ENCODE results near the gene FAM114A1. TPM values are rescaled to one million over a fixed set of nuclear protein-coding genes. Genes with fewer than 3 reads are reported as not detected.

FAM114A1 gene
- total RNA-seq, 1 donor from 2014 or later: 7.4 TPM

DNA sequence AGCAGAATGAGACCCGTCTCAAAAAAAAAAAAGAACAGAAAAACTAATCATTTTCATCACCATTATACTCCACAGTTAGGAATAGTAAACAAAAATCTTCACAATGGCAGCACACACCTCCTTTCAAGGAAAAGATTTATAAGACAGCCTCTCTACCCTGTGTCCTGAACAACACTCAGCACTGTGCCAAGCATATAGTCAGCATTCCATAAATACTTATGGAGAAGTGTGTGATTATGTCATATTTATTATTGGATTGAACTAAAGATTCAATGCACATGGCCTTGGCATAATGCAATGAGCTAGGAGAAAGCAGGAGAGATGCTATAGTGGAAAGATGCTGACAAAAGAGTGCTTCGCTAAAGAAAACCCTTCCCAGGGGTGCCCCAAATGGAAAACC is 52.6 kb downstream of the FAM114A1 start:
- Mint-ChIP-seq H3K27me3 (ENCODE audit: insufficient read depth, low read depth) (no peaks in the 10 kb centered on the region), H3K4me3 (no peak overlapping the region), H3K9me3 (no peaks in the 10 kb centered on the region), H3K4me1 (peaks cover 28% of the 10 kb centered on the region), H3K27ac (no peak overlapping the region), H3K36me3 (peaks cover 2% of the 10 kb centered on the region)
- Histone ChIP-seq H3K79me2 (ENCODE audit: low read depth) (no peaks in the 10 kb centered on the region), H2AFZ (replicated peaks) (no peak overlapping the region), H3K4me2 (no peak overlapping the region), H3K27me3 (no peaks in the 10 kb centered on the region), H3K36me3 (no peaks in the 10 kb centered on the region), H4K20me1 (ENCODE audit: low read depth) (no peaks in the 10 kb centered on the region), H3K9ac (no peak overlapping the region), H3K4me1 (peaks cover 11% of the 10 kb centered on the region), H3K4me3 (no peak overlapping the region), H3K9me3 (ENCODE audit: low read depth) (no peaks in the 10 kb centered on the region), H3F3A (ENCODE audit: low read depth) (no peaks in the 10 kb centered on the region), H3K27ac (no peak overlapping the region)
- no peak for DNase-seq (ENCODE audit: low spot score)
- TF ChIP-seq, protein P1, sequence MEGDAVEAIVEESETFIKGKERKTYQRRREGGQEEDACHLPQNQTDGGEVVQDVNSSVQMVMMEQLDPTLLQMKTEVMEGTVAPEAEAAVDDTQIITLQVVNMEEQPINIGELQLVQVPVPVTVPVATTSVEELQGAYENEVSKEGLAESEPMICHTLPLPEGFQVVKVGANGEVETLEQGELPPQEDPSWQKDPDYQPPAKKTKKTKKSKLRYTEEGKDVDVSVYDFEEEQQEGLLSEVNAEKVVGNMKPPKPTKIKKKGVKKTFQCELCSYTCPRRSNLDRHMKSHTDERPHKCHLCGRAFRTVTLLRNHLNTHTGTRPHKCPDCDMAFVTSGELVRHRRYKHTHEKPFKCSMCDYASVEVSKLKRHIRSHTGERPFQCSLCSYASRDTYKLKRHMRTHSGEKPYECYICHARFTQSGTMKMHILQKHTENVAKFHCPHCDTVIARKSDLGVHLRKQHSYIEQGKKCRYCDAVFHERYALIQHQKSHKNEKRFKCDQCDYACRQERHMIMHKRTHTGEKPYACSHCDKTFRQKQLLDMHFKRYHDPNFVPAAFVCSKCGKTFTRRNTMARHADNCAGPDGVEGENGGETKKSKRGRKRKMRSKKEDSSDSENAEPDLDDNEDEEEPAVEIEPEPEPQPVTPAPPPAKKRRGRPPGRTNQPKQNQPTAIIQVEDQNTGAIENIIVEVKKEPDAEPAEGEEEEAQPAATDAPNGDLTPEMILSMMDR (IDR thresholded peaks at IDR 0.05): no peak
- TF ChIP-seq EZH2 (IDR thresholded peaks at IDR 0.05) (no peak), EZH2phosphoT487 (IDR thresholded peaks at IDR 0.05) (no peak)

DNA sequence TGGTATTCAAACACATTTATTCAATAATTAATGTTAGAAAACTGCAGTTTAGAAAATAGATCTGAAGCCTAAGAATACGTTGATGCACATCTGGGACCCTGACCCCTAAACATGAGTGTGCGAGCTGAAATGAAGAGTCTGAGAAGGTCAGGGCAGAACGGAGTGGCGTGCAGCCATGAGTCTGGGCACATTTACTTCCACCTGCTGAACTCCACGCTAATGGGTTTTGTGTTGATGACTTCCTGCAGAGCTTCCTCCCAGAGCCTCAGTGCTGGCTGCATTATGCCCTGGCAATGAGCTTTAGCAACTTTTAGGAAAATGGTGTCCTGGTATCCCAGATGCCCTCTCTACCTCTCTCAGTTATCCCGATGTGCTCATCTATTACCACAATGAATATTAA is 53.1 kb downstream of the FAM114A1 start:
- H3K27me3 Mint-ChIP-seq (ENCODE audit: insufficient read depth, low read depth): no peaks in the 10 kb centered on the region
- peaks cover 33% of the 10 kb centered on the region for H3K4me1 Mint-ChIP-seq
- no peak overlapping the region for H3K27ac Mint-ChIP-seq
- no peaks in the 10 kb centered on the region for H3K79me2 ChIP-seq (ENCODE audit: low read depth)
- H3K27ac ChIP-seq: no peak overlapping the region
- H2AFZ ChIP-seq (replicated peaks): no peak overlapping the region
- no peaks in the 10 kb centered on the region for H3K27me3 ChIP-seq
- H3F3A ChIP-seq (ENCODE audit: low read depth): no peaks in the 10 kb centered on the region
- H3K9me3 Mint-ChIP-seq: no peaks in the 10 kb centered on the region
- DNase-seq (ENCODE audit: low spot score): no peak
- H3K4me3 Mint-ChIP-seq: no peak overlapping the region
- TF ChIP-seq, protein P1 (IDR thresholded peaks at IDR 0.05): no peak
- no peak overlapping the region for H3K4me2 ChIP-seq
- H3K4me3 ChIP-seq: no peak overlapping the region
- no peaks in the 10 kb centered on the region for H3K9me3 ChIP-seq (ENCODE audit: low read depth)
- no peak overlapping the region for H3K9ac ChIP-seq
- H4K20me1 ChIP-seq (ENCODE audit: low read depth): no peaks in the 10 kb centered on the region
- peaks cover 2% of the 10 kb centered on the region for H3K36me3 Mint-ChIP-seq
- H3K36me3 ChIP-seq: no peaks in the 10 kb centered on the region
- H3K4me1 ChIP-seq: peaks cover 16% of the 10 kb centered on the region

- Histone ChIP-seq H3K27ac (no peak overlapping the region), H3K4me3 (no peak overlapping the region), H3K27me3 (no peaks in the 10 kb centered on the region), H4K20me1 (ENCODE audit: low read depth) (no peaks in the 10 kb centered on the region), H3K9me3 (ENCODE audit: low read depth) (no peaks in the 10 kb centered on the region), H3K4me2 (no peak overlapping the region), H3K36me3 (no peaks in the 10 kb centered on the region), H3K9ac (no peak overlapping the region), H3F3A (ENCODE audit: low read depth) (no peaks in the 10 kb centered on the region), H3K79me2 (ENCODE audit: low read depth) (no peaks in the 10 kb centered on the region), H2AFZ (replicated peaks) (no peak overlapping the region), H3K4me1 (peaks cover 20% of the 10 kb centered on the region)
- Mint-ChIP-seq H3K27me3 (ENCODE audit: insufficient read depth, low read depth) (no peaks in the 10 kb centered on the region), H3K36me3 (peaks cover 2% of the 10 kb centered on the region), H3K9me3 (no peaks in the 10 kb centered on the region), H3K4me3 (no peak overlapping the region), H3K4me1 (peaks cover 38% of the 10 kb centered on the region), H3K27ac (no peak overlapping the region)
- TF ChIP-seq, protein P1 (IDR thresholded peaks at IDR 0.05): no peak
- no peak for TF ChIP-seq EZH2 (IDR thresholded peaks at IDR 0.05)
- TF ChIP-seq EZH2phosphoT487 (IDR thresholded peaks at IDR 0.05): no peak
- DNase-seq (ENCODE audit: low spot score): no peak
Measured at GRCh38 chr4:38921151-38921550, 53.5 kb downstream of the FAM114A1 start.

- Histone ChIP-seq H2AFZ (replicated peaks) (no peak overlapping the region), H3K4me3 (no peak overlapping the region), H3K9me3 (ENCODE audit: low read depth) (no peaks in the 10 kb centered on the region), H3F3A (ENCODE audit: low read depth) (no peaks in the 10 kb centered on the region), H3K27me3 (no peaks in the 10 kb centered on the region), H3K9ac (no peak overlapping the region), H3K79me2 (ENCODE audit: low read depth) (no peaks in the 10 kb centered on the region), H3K4me2 (no peak overlapping the region), H3K27ac (no peak overlapping the region), H3K36me3 (no peaks in the 10 kb centered on the region), H3K4me1 (peaks cover 24% of the 10 kb centered on the region), H4K20me1 (ENCODE audit: low read depth) (no peaks in the 10 kb centered on the region)
- TF ChIP-seq EZH2 (IDR thresholded peaks at IDR 0.05) (no peak), EZH2phosphoT487 (IDR thresholded peaks at IDR 0.05) (no peak)
- TF ChIP-seq, protein P1 (IDR thresholded peaks at IDR 0.05): no peak
- Mint-ChIP-seq H3K4me3 (no peak overlapping the region), H3K27ac (no peak overlapping the region), H3K4me1 (peaks cover 48% of the 10 kb centered on the region), H3K9me3 (no peaks in the 10 kb centered on the region), H3K36me3 (peaks cover 3% of the 10 kb centered on the region), H3K27me3 (ENCODE audit: insufficient read depth, low read depth) (no peaks in the 10 kb centered on the region)
- no peak for DNase-seq (ENCODE audit: low spot score)
Measured at GRCh38 chr4:38923746-38924145, 56.1 kb downstream of the FAM114A1 start.

All from neural progenitor cell (in vitro differentiated cells).